ENCODE measurements around the gene ENTPD8. TPM values are rescaled to one million over a fixed set of nuclear protein-coding genes. Genes with fewer than 3 reads are reported as not detected.
A peak's percentile ranks its signal among the peaks of the same experiment; 100 is the strongest.

ENTPD8 gene
- total and polyA plus RNA-seq, 7 donors = 0.71 to 65.3 (median 38.4) TPM; not detected in 3

DNA sequence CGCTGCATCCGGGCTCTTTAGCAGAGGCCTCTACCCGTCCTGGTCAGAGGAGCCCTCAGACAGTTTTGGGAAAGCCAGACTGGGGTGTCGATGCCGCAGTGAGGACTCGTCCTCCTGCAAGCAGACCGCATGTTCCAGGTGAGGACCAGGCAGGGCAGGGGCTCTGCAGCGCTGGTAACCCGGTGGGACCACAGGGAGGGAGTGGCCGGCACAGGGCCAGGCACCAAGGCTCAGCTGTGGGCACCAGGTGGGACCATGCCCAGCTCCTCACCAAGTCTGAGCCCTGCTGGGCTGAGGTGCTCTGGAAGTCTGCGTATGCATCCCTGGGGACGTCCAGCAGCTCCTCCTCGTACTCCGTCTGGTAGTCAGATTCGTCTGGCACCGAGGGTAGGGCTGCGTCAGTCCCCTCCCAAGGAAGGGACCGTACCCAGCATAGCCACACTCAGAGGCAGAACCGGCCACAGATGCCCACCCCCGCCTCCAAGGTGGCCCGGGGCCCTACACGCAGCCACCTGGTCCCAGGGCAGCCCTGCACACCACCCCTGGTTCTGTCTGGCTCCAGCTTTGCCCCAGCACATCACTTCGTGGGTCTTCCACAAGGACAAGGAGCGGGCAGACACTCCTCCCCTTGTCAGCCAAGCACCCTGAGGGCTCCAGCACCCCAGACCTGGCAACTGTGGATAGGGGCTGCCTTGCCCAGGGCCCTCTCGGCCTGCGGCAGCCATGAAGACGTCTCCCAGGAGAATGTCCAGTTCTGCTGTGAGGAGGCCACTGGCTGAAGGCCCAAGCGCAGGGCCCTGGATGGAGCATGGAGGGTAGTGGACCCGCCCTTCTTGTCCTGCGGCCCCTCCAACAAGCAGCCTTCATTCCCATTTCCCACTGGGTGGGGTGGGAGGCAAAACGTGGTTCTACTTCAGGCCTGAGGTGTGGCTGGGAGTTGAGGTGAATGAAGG, 19.5 kb upstream of the ENTPD8 start:
- WGBS, 2 donors = 93 to 94% methylated on average over 31 of the region's 31 CpGs
- TF ChIP-seq, protein P1, sequence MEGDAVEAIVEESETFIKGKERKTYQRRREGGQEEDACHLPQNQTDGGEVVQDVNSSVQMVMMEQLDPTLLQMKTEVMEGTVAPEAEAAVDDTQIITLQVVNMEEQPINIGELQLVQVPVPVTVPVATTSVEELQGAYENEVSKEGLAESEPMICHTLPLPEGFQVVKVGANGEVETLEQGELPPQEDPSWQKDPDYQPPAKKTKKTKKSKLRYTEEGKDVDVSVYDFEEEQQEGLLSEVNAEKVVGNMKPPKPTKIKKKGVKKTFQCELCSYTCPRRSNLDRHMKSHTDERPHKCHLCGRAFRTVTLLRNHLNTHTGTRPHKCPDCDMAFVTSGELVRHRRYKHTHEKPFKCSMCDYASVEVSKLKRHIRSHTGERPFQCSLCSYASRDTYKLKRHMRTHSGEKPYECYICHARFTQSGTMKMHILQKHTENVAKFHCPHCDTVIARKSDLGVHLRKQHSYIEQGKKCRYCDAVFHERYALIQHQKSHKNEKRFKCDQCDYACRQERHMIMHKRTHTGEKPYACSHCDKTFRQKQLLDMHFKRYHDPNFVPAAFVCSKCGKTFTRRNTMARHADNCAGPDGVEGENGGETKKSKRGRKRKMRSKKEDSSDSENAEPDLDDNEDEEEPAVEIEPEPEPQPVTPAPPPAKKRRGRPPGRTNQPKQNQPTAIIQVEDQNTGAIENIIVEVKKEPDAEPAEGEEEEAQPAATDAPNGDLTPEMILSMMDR (IDR thresholded peaks at IDR 0.05) = no peak
- TF ChIP-seq EP300 (IDR thresholded peaks at IDR 0.05) (no peak), POLR2A (IDR thresholded peaks at IDR 0.05) (no peak), POLR2AphosphoS5 (IDR thresholded peaks at IDR 0.05) (no peak)
- DNase-seq = peak; percentile 67
- no peaks in the 10 kb centered on the region for H3K9me3 ChIP-seq
- no peak overlapping the region for H3K27ac ChIP-seq
- intact Hi-C loops (cut with DNase I) = no loop called here
- H3K27me3 ChIP-seq = no peaks in the 10 kb centered on the region
- peaks cover 0 to 32% (median 23%) of the 10 kb centered on the region in 4 donors for H3K4me1 ChIP-seq
- H3K36me3 ChIP-seq = peaks cover 0 to 11% (median 0%) of the 10 kb centered on the region in 4 donors
- H3K4me3 ChIP-seq = no peak overlapping the region

DNA sequence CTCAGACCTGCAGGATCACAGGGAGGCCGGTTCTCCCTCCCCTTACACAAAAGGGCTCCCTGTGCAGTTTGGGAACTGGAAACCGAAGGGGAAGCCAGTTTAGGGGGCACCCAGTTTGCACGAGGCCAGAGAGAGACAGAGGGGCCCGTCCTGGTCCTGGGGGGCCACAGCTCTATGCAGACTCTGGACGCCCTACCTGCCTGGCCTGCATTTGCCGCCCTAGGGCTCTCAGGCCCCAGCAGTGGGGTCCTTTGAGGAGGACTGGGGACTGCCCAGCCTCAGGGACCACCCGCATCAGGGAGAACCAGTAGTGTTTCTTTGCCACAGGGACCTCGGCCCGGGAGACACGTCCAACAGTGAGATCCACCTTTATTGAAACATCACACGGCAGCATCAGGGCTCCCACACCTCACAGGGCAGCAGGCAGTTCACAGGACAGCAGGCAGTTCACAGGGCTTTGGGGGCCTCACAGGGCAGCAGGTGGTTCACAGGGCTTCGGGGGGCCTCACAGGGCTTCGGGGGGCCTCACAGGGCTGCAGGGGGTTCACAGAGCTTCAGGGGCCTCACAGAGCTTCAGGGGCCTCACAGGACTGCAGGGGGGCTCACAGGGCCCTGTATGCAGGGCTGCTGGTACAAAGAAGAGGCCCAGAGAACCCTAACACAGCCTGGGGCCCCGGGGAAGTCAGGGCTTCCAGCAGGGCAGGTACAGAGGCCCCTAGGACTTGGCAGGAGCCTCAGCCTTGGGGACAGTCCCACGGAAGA, 18.6 kb upstream of the ENTPD8 start:
- no peak for TF ChIP-seq POLR2A (IDR thresholded peaks at IDR 0.05)
- TF ChIP-seq EP300 (IDR thresholded peaks at IDR 0.05) = no peak
- TF ChIP-seq, protein P1 (IDR thresholded peaks at IDR 0.05) = no peak
- TF ChIP-seq POLR2AphosphoS5 (IDR thresholded peaks at IDR 0.05) = no peak
- WGBS, 2 donors = 30 to 46% methylated on average over 15 of the region's 15 CpGs
- peak overlapping the region; percentile 55 to 80 (median 74) for H3K27ac ChIP-seq
- peaks cover 0 to 11% (median 0%) of the 10 kb centered on the region in 4 donors for H3K36me3 ChIP-seq
- H3K4me3 ChIP-seq = peak overlapping the region; percentile 1 to 79 (median 68)
- H3K27me3 ChIP-seq = no peaks in the 10 kb centered on the region
- intact Hi-C loops (cut with DNase I) = loop anchor here (5.0 to 10.0 kb wide), 2 partner anchors 37 to 145 kb away; partner anchors contain the start of genes ARRDC1, EXD3 and NOXA1
- no peaks in the 10 kb centered on the region for H3K9me3 ChIP-seq
- H3K4me1 ChIP-seq = peaks cover 0 to 39% (median 29%) of the 10 kb centered on the region in 4 donors
- DNase-seq = no peak

DNA sequence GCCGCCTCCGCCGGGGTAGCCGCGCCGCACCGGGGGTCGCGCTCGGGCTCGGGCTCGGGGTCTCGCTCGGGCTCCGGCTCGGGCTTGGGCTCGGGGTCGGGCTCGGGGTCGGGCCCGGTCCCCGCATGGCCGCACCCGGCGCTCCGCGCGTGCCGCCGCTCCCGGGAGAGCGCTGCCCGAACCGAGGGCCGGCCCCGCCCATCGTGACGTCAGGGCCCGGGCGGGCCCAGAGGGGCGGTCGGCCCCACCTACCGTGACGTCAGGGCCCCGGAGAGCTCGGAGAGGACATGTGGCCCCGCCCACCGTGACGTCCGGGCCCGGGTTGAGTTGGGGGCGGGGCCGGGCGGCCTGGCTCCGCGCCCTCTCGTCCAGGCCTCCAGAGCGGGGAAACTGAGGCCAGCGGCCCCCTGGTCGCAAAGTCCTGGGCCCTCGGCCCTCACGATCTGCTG, 18.0 kb upstream of the ENTPD8 start, which contains the start of gene NSMF:
Gene NSMF (minus strand): TSS at position 183 of the 449 bp plus-strand sequence. CDS start 232 bp downstream, outside the sequence.
- TF ChIP-seq POLR2AphosphoS5 (IDR thresholded peaks at IDR 0.05) = peak; percentile 37 to 78 (median 74)
- TF ChIP-seq, protein P1 (IDR thresholded peaks at IDR 0.05) = no peak
- intact Hi-C loops (cut with DNase I) = loop anchor here (5.0 to 10.0 kb wide), 2 partner anchors 37 to 146 kb away; partner anchors contain the start of genes ARRDC1, EXD3 and NOXA1
- Histone ChIP-seq H3K27ac (peak within 1 kb of the TSS; percentile 59 to 80 (median 74)), H3K36me3 (peaks cover 0 to 11% (median 0%) of the 10 kb centered on the region in 4 donors), H3K27me3 (no peaks in the 10 kb centered on the region), H3K4me1 (peaks cover 0 to 45% (median 35%) of the 10 kb centered on the region in 4 donors), H3K4me3 (peak within 1 kb of the TSS; percentile 48 to 79 (median 68)), H3K9me3 (no peaks in the 10 kb centered on the region)
- DNase-seq = peak; percentile 98
- 1% methylated on average over 62 of the region's 62 CpGs for WGBS, 2 donors

Measured in sigmoid colon (tissue), 7 donors.